Measurements from ENCODE around the gene HABP2. TPM values are rescaled to one million over a fixed set of nuclear protein-coding genes. Genes with fewer than 3 reads are reported as not detected.

Gene HABP2
- total RNA-seq, 4 donors from 2014 or later, result 0.72 TPM; not detected in 3

- WGBS, result 92% methylated on average over 5 of the region's 5 CpGs
- Histone ChIP-seq H3K27me3 (peaks cover 2% of the 10 kb centered on the region), H3K4me1 (peaks cover 3% of the 10 kb centered on the region), H3K36me3 (no peaks in the 10 kb centered on the region), H3K4me3 (no peak overlapping the region), H3K9me3 (no peaks in the 10 kb centered on the region), H3K27ac (no peak overlapping the region)
- DNase-seq (ENCODE audit: low spot score in 2 of 2), result no peak
- TF ChIP-seq EP300 (IDR thresholded peaks at IDR 0.05) (no peak), CTCF (IDR thresholded peaks at IDR 0.05) (no peak), POLR2A (IDR thresholded peaks at IDR 0.05) (no peak), POLR2AphosphoS5 (IDR thresholded peaks at IDR 0.05) (no peak)
These were observed 78.2 kb downstream of the HABP2 start for GRCh38 chr10:113630929-113631533.

- no peak overlapping the region for H3K27ac ChIP-seq
- H3K27me3 ChIP-seq, result peaks cover 4% of the 10 kb centered on the region
- no peaks in the 10 kb centered on the region for H3K9me3 ChIP-seq
- 62% methylated on average over 6 of the region's 6 CpGs for WGBS
- TF ChIP-seq POLR2A (IDR thresholded peaks at IDR 0.05) (no peak), EP300 (IDR thresholded peaks at IDR 0.05) (no peak), CTCF (IDR thresholded peaks at IDR 0.05) (no peak), POLR2AphosphoS5 (IDR thresholded peaks at IDR 0.05) (no peak)
- H3K36me3 ChIP-seq, result no peaks in the 10 kb centered on the region
- peaks cover 1% of the 10 kb centered on the region for H3K4me1 ChIP-seq
- DNase-seq (ENCODE audit: low spot score in 2 of 2), result no peak
- no peak overlapping the region for H3K4me3 ChIP-seq
These were observed 79.0 kb downstream of the HABP2 start for GRCh38 chr10:113631684-113632367.

Other genes with a start within 250 kb of the HABP2 start
- under 1 TPM in 2 of 4 donors, not detected in 2; 0.08 to 0.31 TPM for gene NRAP, start 111.0 kb downstream of the HABP2 start, total RNA-seq
- 10 to 100 TPM; 20.0 to 37.8 (median 29.6) TPM for gene CASP7, start 126.9 kb downstream of the HABP2 start, total RNA-seq
- under 1 TPM; 0.32 to 0.98 (median 0.44) TPM for gene PLEKHS1, start 198.6 kb downstream of the HABP2 start, total RNA-seq

Data from suprapubic skin (tissue), 4 donors.